ENCODE data around the gene C11orf16. TPM values are rescaled to one million over a fixed set of nuclear protein-coding genes. Genes with fewer than 3 reads are reported as not detected.
"Not testable (repeated sequence)": the region's sequence is repeated elsewhere in the genome, so short reads cannot be mapped to it uniquely, and the experiment has no call there.

Gene C11orf16
- total and polyA plus RNA-seq, 4 donors = not detected

DNA sequence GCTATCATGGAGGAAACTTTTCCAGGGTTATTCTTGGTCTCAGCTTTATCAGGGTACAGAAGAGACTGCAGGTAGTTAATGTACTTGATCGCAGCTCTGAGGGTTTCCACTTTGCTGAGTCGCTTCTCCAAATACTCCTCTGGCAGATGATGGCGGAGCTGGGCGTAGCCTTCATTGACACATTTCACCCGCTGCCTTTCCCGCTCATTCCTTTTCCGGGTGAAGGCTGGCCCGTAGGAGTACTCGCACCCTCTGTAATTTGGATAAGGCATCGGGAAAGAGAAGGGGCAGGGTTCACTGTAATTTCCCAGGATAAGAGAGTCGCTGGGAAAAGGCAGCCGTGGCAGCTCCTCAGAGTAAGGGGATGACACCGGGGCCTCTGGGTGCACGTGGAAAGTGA lies 4.9 kb upstream of the C11orf16 start:
- TF ChIP-seq, protein P1, sequence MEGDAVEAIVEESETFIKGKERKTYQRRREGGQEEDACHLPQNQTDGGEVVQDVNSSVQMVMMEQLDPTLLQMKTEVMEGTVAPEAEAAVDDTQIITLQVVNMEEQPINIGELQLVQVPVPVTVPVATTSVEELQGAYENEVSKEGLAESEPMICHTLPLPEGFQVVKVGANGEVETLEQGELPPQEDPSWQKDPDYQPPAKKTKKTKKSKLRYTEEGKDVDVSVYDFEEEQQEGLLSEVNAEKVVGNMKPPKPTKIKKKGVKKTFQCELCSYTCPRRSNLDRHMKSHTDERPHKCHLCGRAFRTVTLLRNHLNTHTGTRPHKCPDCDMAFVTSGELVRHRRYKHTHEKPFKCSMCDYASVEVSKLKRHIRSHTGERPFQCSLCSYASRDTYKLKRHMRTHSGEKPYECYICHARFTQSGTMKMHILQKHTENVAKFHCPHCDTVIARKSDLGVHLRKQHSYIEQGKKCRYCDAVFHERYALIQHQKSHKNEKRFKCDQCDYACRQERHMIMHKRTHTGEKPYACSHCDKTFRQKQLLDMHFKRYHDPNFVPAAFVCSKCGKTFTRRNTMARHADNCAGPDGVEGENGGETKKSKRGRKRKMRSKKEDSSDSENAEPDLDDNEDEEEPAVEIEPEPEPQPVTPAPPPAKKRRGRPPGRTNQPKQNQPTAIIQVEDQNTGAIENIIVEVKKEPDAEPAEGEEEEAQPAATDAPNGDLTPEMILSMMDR (IDR thresholded peaks at IDR 0.05; ENCODE audit: low read depth, low read length, missing input control) = no peak
- TF ChIP-seq RXRA (IDR thresholded peaks at IDR 0.05) (no peak), FOXA2 (IDR thresholded peaks at IDR 0.05) (no peak), SP1 (IDR thresholded peaks at IDR 0.05) (no peak), FOXA1 (IDR thresholded peaks at IDR 0.05) (no peak), JUND (IDR thresholded peaks at IDR 0.05) (no peak)
- Histone ChIP-seq H3K4me3 (ENCODE audit: low read depth in 1 of 3, low read length in 3 of 3) (no peak overlapping the region), H3K4me1 (ENCODE audit: control insufficient read depth in 4 of 4, insufficient read depth in 4 of 4, low read length in 3 of 4) (no peaks in the 10 kb centered on the region), H3K27me3 (ENCODE audit: control insufficient read depth in 4 of 4, insufficient read depth in 4 of 4, low read length in 3 of 4) (no peaks in the 10 kb centered on the region), H3K9ac (ENCODE audit: low read depth in 1 of 2, low read length in 2 of 2) (no peak overlapping the region), H3K27ac (ENCODE audit: low read depth in 1 of 2, low read length in 2 of 2) (no peak overlapping the region), H3K9me3 (ENCODE audit: control insufficient read depth in 4 of 4, low read length in 3 of 4) (no peaks in the 10 kb centered on the region), H3K36me3 (ENCODE audit: control insufficient read depth in 4 of 4, insufficient read depth in 3 of 4, low read depth in 1 of 4, low read length in 3 of 4) (no peaks in the 10 kb centered on the region)
- WGBS = 86% methylated on average over 14 of the region's 14 CpGs
- no peak for DNase-seq (ENCODE audit: low spot score)

DNA sequence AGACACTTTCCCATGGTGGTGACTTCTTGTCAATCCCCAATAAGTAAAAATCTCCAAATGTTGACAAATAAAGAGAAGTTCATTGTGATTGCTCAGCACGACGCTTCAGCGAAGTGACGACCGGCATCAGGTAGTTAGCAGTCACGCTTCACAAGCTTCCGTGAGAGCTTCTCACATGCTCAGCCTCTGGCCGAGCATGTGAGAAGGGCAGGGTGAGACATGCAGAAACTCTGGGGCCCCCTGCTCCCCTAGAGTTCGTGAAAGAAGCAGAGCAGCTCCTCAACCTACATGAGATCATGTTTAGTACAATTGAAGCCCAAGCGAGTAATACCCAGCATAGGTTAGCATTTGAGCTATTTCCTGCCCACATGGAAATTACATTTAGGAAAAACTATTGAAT lies 4.4 kb upstream of the C11orf16 start:
- no peak for TF ChIP-seq EGR1 (IDR thresholded peaks at IDR 0.05; ENCODE audit: low read depth in 2 of 2)
- TF ChIP-seq TAF1 (conservative IDR thresholded peaks at IDR 0.05) = no peak
- TF ChIP-seq RAD21 (IDR thresholded peaks at IDR 0.05) = no peak
- H3K4me3 ChIP-seq (ENCODE audit: low read depth in 1 of 3, low read length in 3 of 3) = no peak overlapping the region
- H3K27me3 ChIP-seq (ENCODE audit: control insufficient read depth in 4 of 4, insufficient read depth in 4 of 4, low read length in 3 of 4) = no peaks in the 10 kb centered on the region
- H3K9ac ChIP-seq (ENCODE audit: low read depth in 1 of 2, low read length in 2 of 2) = no peak overlapping the region
- no peaks in the 10 kb centered on the region for H3K9me3 ChIP-seq (ENCODE audit: control insufficient read depth in 4 of 4, low read length in 3 of 4)
- H3K4me1 ChIP-seq (ENCODE audit: control insufficient read depth in 4 of 4, insufficient read depth in 4 of 4, low read length in 3 of 4) = no peaks in the 10 kb centered on the region
- H3K36me3 ChIP-seq (ENCODE audit: control insufficient read depth in 4 of 4, insufficient read depth in 3 of 4, low read depth in 1 of 4, low read length in 3 of 4) = no peaks in the 10 kb centered on the region
- H3K27ac ChIP-seq (ENCODE audit: low read depth in 1 of 2, low read length in 2 of 2) = no peak overlapping the region
- DNase-seq (ENCODE audit: low spot score) = no peak
- WGBS = 88% methylated on average over 10 of the region's 10 CpGs

DNA sequence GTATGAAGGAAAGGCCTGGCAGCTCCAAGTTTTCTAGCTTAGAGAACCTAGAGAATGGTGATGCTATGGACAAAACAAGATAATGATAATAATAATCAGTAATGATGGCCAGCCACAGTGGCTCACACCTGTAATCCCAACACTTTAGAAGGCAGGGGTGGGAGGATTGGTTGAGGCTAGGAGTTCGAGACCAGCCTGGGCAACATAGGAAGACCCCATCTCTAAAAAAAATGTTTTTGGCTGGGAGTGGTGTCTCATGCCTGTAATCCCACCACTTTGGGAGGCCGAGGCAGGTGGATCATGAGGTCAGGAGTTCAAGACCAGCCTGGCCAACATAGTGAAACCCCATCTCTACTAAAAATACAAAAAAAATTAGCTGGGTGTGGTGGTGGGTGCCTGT lies 3.0 kb upstream of the C11orf16 start:
- not testable (repeated sequence) for H3K36me3 ChIP-seq (ENCODE audit: control insufficient read depth in 4 of 4, insufficient read depth in 3 of 4, low read depth in 1 of 4, low read length in 3 of 4); DNase-seq (ENCODE audit: low spot score); H3K9me3 ChIP-seq (ENCODE audit: control insufficient read depth in 4 of 4, low read length in 3 of 4); H3K27me3 ChIP-seq (ENCODE audit: control insufficient read depth in 4 of 4, insufficient read depth in 4 of 4, low read length in 3 of 4); H3K4me3 ChIP-seq (ENCODE audit: low read depth in 1 of 3, low read length in 3 of 3); H3K27ac ChIP-seq (ENCODE audit: low read depth in 1 of 2, low read length in 2 of 2); H3K9ac ChIP-seq (ENCODE audit: low read depth in 1 of 2, low read length in 2 of 2); H3K4me1 ChIP-seq (ENCODE audit: control insufficient read depth in 4 of 4, insufficient read depth in 4 of 4, low read length in 3 of 4)
- 94% methylated on average over 2 of the region's 2 CpGs for WGBS

DNA sequence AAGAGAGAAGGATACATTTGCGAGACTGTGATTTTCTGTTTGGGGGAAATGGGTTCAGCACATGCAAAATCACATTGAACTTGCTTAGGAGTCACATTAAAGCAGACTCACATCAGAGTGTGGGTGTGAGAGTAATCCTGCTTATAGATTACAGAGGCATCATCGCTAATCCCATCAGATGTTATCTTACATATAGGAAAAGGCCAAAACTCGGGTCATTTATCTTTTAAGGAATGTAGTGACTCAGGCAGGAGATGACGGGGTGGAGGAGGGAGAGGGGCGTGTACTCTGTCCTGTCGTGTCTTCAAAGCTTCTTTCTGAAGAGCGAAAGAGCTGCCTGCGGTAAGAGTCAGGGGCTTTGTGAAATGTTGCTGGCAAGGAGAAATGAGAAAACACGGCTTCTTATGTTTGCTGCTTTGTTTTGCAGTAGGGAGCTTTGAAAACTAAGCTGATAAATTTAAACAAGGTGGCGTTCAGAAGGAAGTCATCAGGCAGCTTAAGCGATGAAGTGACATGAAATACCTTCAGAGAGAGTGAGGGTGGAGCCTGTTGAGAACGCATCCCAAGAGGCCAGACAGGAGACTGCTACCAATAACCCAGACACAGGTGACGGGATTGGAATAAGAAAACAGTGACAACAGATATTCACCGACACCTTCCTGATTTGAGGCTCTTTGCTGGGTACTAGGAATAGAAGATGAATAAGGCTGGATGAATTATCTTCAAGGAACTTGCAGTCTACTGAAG lies 2.2 kb upstream of the C11orf16 start:
- no peaks in the 10 kb centered on the region for H3K4me1 ChIP-seq (ENCODE audit: control insufficient read depth in 4 of 4, insufficient read depth in 4 of 4, low read length in 3 of 4)

More for the DNA sequence above, 2.2 kb upstream of the C11orf16 start:
- Histone ChIP-seq H3K27me3 (ENCODE audit: control insufficient read depth in 4 of 4, insufficient read depth in 4 of 4, low read length in 3 of 4) (no peaks in the 10 kb centered on the region), H3K4me3 (ENCODE audit: low read depth in 1 of 3, low read length in 3 of 3) (no peak overlapping the region), H3K27ac (ENCODE audit: low read depth in 1 of 2, low read length in 2 of 2) (no peak overlapping the region), H3K36me3 (ENCODE audit: control insufficient read depth in 4 of 4, insufficient read depth in 3 of 4, low read depth in 1 of 4, low read length in 3 of 4) (no peaks in the 10 kb centered on the region), H3K9me3 (ENCODE audit: control insufficient read depth in 4 of 4, low read length in 3 of 4) (no peaks in the 10 kb centered on the region), H3K9ac (ENCODE audit: low read depth in 1 of 2, low read length in 2 of 2) (no peak overlapping the region)
- TF ChIP-seq, protein P2, sequence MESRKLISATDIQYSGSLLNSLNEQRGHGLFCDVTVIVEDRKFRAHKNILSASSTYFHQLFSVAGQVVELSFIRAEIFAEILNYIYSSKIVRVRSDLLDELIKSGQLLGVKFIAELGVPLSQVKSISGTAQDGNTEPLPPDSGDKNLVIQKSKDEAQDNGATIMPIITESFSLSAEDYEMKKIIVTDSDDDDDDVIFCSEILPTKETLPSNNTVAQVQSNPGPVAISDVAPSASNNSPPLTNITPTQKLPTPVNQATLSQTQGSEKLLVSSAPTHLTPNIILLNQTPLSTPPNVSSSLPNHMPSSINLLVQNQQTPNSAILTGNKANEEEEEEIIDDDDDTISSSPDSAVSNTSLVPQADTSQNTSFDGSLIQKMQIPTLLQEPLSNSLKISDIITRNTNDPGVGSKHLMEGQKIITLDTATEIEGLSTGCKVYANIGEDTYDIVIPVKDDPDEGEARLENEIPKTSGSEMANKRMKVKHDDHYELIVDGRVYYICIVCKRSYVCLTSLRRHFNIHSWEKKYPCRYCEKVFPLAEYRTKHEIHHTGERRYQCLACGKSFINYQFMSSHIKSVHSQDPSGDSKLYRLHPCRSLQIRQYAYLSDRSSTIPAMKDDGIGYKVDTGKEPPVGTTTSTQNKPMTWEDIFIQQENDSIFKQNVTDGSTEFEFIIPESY (IDR thresholded peaks at IDR 0.05) = no peak
- no peak for TF ChIP-seq HNF4G (IDR thresholded peaks at IDR 0.05)
- no peak for TF ChIP-seq RAD21 (IDR thresholded peaks at IDR 0.05)
- TF ChIP-seq, protein P3, sequence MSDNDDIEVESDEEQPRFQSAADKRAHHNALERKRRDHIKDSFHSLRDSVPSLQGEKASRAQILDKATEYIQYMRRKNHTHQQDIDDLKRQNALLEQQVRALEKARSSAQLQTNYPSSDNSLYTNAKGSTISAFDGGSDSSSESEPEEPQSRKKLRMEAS (IDR thresholded peaks at IDR 0.05) = no peak
- TF ChIP-seq RXRA (IDR thresholded peaks at IDR 0.05) = no peak
- WGBS = 84% methylated on average over 14 of the region's 14 CpGs
- no peak for DNase-seq (ENCODE audit: low spot score)
